ENCODE measurements around the gene POU6F2. TPM values are rescaled to one million over a fixed set of nuclear protein-coding genes. Genes with fewer than 3 reads are reported as not detected.

Gene POU6F2
- total and polyA plus RNA-seq, 12 donors, result 0.03 to 0.31 (median 0.19) TPM; not detected in 9

GRCh38 chr7:39293056-39293823, 315.5 kb downstream of the POU6F2 start:
- intact Hi-C loops (cut with DNase I), result no loop called here
- TF ChIP-seq POLR2A (IDR thresholded peaks at IDR 0.05), result no peak
- TF ChIP-seq CTCF (IDR thresholded peaks at IDR 0.05), result no peak
- no peak for DNase-seq
- no peaks in the 10 kb centered on the region for H3K27me3 ChIP-seq
- no peaks in the 10 kb centered on the region for H3K36me3 ChIP-seq (replicated peaks in 1 of 2)
- H3K9me3 ChIP-seq (replicated peaks in 1 of 3), result no peaks in the 10 kb centered on the region
- no peaks in the 10 kb centered on the region for H3K4me1 ChIP-seq (replicated peaks in 1 of 2)
- no peak overlapping the region for H3K27ac ChIP-seq
- WGBS, 4 donors, result 61 to 65% (median 62%) methylated on average over 26 of the region's 26 CpGs
- no peak overlapping the region for H3K4me3 ChIP-seq

- no peak for TF ChIP-seq POLR2A (IDR thresholded peaks at IDR 0.05)
- no peak for TF ChIP-seq CTCF (IDR thresholded peaks at IDR 0.05)
- H3K4me1 ChIP-seq (replicated peaks in 1 of 2), result no peaks in the 10 kb centered on the region
- DNase-seq, result no peak
- no peak overlapping the region for H3K27ac ChIP-seq
- no peaks in the 10 kb centered on the region for H3K36me3 ChIP-seq (replicated peaks in 1 of 2)
- WGBS, 4 donors, result 94 to 96% (median 94%) methylated on average over 4 of the region's 4 CpGs
- no peaks in the 10 kb centered on the region for H3K9me3 ChIP-seq (replicated peaks in 1 of 3)
- intact Hi-C loops (cut with DNase I), result no loop called here
- no peaks in the 10 kb centered on the region for H3K27me3 ChIP-seq
- no peak overlapping the region for H3K4me3 ChIP-seq
Observed at GRCh38 chr7:39294022-39294421, 316.3 kb downstream of the POU6F2 start.

- no peaks in the 10 kb centered on the region for H3K36me3 ChIP-seq (replicated peaks in 1 of 2)
- intact Hi-C loops (cut with DNase I), result no loop called here
- H3K4me1 ChIP-seq (replicated peaks in 1 of 2), result no peaks in the 10 kb centered on the region
- DNase-seq, result no peak
- H3K9me3 ChIP-seq (replicated peaks in 1 of 3), result no peaks in the 10 kb centered on the region
- no peak overlapping the region for H3K4me3 ChIP-seq
- no peaks in the 10 kb centered on the region for H3K27me3 ChIP-seq
- TF ChIP-seq POLR2A (IDR thresholded peaks at IDR 0.05) (no peak), CTCF (IDR thresholded peaks at IDR 0.05) (no peak)
- H3K27ac ChIP-seq, result no peak overlapping the region
Observed at GRCh38 chr7:39295796-39296195, 318.1 kb downstream of the POU6F2 start.

- Histone ChIP-seq H3K9me3 (replicated peaks in 1 of 3) (no peaks in the 10 kb centered on the region), H3K27me3 (no peaks in the 10 kb centered on the region), H3K4me3 (no peak overlapping the region), H3K36me3 (replicated peaks in 1 of 2) (no peaks in the 10 kb centered on the region), H3K4me1 (replicated peaks in 1 of 2) (no peaks in the 10 kb centered on the region), H3K27ac (no peak overlapping the region)
- 47 to 61% (median 56%) methylated on average over 6 of the region's 6 CpGs for WGBS, 4 donors
- no peak for DNase-seq
- intact Hi-C loops (cut with DNase I), result no loop called here
- no peak for TF ChIP-seq POLR2A (IDR thresholded peaks at IDR 0.05)
- TF ChIP-seq CTCF (IDR thresholded peaks at IDR 0.05), result no peak
Observed at GRCh38 chr7:39299695-39300094, 322.0 kb downstream of the POU6F2 start.
